Vagina (tissue), 2 donors: ENCODE measurements around the gene CCBE1.

Experiments used
- POLR2A ChIP-seq, 2 donors: fragments of 450-650 bp; IDR thresholded peaks; one replicate each; pipeline ENCODE4 v1.6.1; 2017; ENCODE audit warnings: antibody characterized with exemption in 2 of 2, mild to moderate bottlenecking in 2 of 2, moderate library complexity in 2 of 2
- TF ChIP-seq, protein P1 (sequence below), 3 experiments: fragments of 450-650 bp in 2 of 3; fragments of 200-600 bp in 1 of 3; sonication (generic) in 1 of 3; IDR thresholded peaks; one replicate each; pipeline ENCODE4 v1.5.1; 2017 to 2019; ENCODE audit warnings: antibody characterized with exemption in 3 of 3, mild to moderate bottlenecking in 2 of 3, moderate library complexity in 2 of 3

DNA sequence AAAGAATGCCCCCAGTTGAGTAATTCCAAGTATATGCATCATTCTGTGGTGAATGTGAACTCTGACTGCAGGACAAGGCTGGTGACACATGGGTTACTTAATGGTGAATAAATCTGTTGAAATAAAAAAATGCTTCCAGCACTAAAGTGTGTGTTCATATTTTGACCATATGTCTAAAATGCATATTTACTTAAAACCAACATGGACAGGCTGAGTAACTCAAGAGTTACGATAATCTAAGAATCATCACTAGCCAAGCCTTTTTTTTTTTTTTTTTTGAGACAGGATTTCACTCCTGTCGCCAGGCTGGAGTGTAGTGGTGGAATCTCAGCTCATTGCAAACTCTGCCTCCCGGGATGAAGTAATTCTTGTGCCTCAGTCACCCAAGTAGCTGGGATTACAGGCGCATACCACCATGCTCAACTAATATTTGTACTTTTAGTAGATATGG lies 47.1 kb upstream of the CCBE1 start:
- no peak for TF ChIP-seq POLR2A (IDR thresholded peaks at IDR 0.05)
- TF ChIP-seq, protein P1, sequence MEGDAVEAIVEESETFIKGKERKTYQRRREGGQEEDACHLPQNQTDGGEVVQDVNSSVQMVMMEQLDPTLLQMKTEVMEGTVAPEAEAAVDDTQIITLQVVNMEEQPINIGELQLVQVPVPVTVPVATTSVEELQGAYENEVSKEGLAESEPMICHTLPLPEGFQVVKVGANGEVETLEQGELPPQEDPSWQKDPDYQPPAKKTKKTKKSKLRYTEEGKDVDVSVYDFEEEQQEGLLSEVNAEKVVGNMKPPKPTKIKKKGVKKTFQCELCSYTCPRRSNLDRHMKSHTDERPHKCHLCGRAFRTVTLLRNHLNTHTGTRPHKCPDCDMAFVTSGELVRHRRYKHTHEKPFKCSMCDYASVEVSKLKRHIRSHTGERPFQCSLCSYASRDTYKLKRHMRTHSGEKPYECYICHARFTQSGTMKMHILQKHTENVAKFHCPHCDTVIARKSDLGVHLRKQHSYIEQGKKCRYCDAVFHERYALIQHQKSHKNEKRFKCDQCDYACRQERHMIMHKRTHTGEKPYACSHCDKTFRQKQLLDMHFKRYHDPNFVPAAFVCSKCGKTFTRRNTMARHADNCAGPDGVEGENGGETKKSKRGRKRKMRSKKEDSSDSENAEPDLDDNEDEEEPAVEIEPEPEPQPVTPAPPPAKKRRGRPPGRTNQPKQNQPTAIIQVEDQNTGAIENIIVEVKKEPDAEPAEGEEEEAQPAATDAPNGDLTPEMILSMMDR (IDR thresholded peaks at IDR 0.05), result no peak
